ENCODE measurements around the gene CBX3.

- TF ChIP-seq POLR2AphosphoS5 (IDR thresholded peaks at IDR 0.05) (no peak), POLR2A (IDR thresholded peaks at IDR 0.05) (no peak)
Observed at GRCh38 chr7:26198133-26198780, 3.3 kb upstream of the CBX3 start.
